HL-60/S4 (cell line): ENCODE results near the gene MYZAP.

Experiments
- in situ Hi-C: fragments of 300-500 bp; cut with MboI; formaldehyde crosslinking; loops from 2 replicates; pipeline ENCODE4 v1.14.3; 2022; ENCODE audit warnings: low sequenced_read_pairs

MYZAP gene

GRCh38 chr15:57589281-57589680 lies 2.4 kb upstream of the MYZAP start:
- in situ Hi-C loops = no loop called here

GRCh38 chr15:57589754-57590153 lies 1.9 kb upstream of the MYZAP start:
- in situ Hi-C loops = no loop called here

GRCh38 chr15:57591237-57591821 lies 375 bp upstream of the MYZAP start:
- in situ Hi-C loops = no loop called here

- in situ Hi-C loops = no loop called here
Observed at GRCh38 chr15:57592426-57592825, 722 bp downstream of the MYZAP start.

GRCh38 chr15:57592836-57593420 lies 1.2 kb downstream of the MYZAP start:
- in situ Hi-C loops = no loop called here

- in situ Hi-C loops = no loop called here
Observed at GRCh38 chr15:57594479-57594878, 2.8 kb downstream of the MYZAP start.

- in situ Hi-C loops = no loop called here
Observed at GRCh38 chr15:57595011-57595866, 3.5 kb downstream of the MYZAP start.

GRCh38 chr15:57596301-57596855 lies 4.7 kb downstream of the MYZAP start:
- in situ Hi-C loops = no loop called here

- in situ Hi-C loops = no loop called here
Observed at GRCh38 chr15:57596978-57597377, 5.3 kb downstream of the MYZAP start.

GRCh38 chr15:57597431-57597830 lies 5.7 kb downstream of the MYZAP start:
- in situ Hi-C loops = no loop called here

- in situ Hi-C loops = no loop called here
Observed at GRCh38 chr15:57598346-57598745, 6.6 kb downstream of the MYZAP start.

GRCh38 chr15:57599296-57599810 lies 7.6 kb downstream of the MYZAP start:
- in situ Hi-C loops = no loop called here

- in situ Hi-C loops = no loop called here
Observed at GRCh38 chr15:57600197-57600596, 8.5 kb downstream of the MYZAP start.

- in situ Hi-C loops = no loop called here
Observed at GRCh38 chr15:57604507-57604906, 12.8 kb downstream of the MYZAP start.

- in situ Hi-C loops = no loop called here
Observed at GRCh38 chr15:57605491-57605890, 13.8 kb downstream of the MYZAP start.

GRCh38 chr15:57606048-57606447 lies 14.3 kb downstream of the MYZAP start:
- in situ Hi-C loops = no loop called here

- in situ Hi-C loops = no loop called here
Observed at GRCh38 chr15:57606816-57607215, 15.1 kb downstream of the MYZAP start.

- in situ Hi-C loops = no loop called here
Observed at GRCh38 chr15:57607570-57608000, 15.9 kb downstream of the MYZAP start.

- in situ Hi-C loops = no loop called here
Observed at GRCh38 chr15:57609805-57610529, 18.3 kb downstream of the MYZAP start.

- in situ Hi-C loops = no loop called here
Observed at GRCh38 chr15:57611123-57611522, 19.4 kb downstream of the MYZAP start.

- in situ Hi-C loops = no loop called here
Observed at GRCh38 chr15:57611938-57612337, 20.2 kb downstream of the MYZAP start.
